ENCODE measurements around the gene DHRS4L2.

DNA sequence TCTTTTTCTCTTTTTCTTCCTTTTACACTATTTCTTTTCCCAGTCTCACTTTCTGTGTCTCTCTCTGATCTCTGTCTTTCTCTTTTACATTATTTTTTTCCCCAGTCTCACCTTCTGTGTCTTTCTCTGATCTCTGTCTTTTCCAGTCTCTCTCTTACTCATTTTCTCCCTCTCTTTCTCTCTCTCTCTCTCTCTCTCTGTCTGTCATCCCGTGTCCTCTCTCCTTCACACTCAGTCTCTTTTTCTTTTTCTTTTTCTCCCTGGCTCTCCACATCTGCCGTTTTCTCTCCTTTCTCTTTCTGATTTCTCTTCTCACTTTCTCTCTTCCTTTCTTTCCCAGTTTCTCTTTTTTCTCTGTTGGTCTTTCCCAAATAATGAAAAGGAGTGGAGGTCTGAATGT lies 22.3 kb downstream of the DHRS4L2 start:
- TF ChIP-seq, protein P1, sequence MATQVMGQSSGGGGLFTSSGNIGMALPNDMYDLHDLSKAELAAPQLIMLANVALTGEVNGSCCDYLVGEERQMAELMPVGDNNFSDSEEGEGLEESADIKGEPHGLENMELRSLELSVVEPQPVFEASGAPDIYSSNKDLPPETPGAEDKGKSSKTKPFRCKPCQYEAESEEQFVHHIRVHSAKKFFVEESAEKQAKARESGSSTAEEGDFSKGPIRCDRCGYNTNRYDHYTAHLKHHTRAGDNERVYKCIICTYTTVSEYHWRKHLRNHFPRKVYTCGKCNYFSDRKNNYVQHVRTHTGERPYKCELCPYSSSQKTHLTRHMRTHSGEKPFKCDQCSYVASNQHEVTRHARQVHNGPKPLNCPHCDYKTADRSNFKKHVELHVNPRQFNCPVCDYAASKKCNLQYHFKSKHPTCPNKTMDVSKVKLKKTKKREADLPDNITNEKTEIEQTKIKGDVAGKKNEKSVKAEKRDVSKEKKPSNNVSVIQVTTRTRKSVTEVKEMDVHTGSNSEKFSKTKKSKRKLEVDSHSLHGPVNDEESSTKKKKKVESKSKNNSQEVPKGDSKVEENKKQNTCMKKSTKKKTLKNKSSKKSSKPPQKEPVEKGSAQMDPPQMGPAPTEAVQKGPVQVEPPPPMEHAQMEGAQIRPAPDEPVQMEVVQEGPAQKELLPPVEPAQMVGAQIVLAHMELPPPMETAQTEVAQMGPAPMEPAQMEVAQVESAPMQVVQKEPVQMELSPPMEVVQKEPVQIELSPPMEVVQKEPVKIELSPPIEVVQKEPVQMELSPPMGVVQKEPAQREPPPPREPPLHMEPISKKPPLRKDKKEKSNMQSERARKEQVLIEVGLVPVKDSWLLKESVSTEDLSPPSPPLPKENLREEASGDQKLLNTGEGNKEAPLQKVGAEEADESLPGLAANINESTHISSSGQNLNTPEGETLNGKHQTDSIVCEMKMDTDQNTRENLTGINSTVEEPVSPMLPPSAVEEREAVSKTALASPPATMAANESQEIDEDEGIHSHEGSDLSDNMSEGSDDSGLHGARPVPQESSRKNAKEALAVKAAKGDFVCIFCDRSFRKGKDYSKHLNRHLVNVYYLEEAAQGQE (IDR thresholded peaks at IDR 0.05; ENCODE audit: insufficient read depth in 1 of 2, low read depth in 2 of 2, low read length in 2 of 2): no peak
- TF ChIP-seq TAF1 (IDR thresholded peaks at IDR 0.05; ENCODE audit: borderline replicate concordance, insufficient read depth, low read length) (no peak), POLR2AphosphoS5 (IDR thresholded peaks at IDR 0.05; ENCODE audit: low read depth, low read length) (no peak), SIN3A (IDR thresholded peaks at IDR 0.05; ENCODE audit: borderline replicate concordance, insufficient read depth, low read length) (no peak)

Measured in PFSK-1 (cell line).